ENCODE results near the gene FDCSP.

DNA sequence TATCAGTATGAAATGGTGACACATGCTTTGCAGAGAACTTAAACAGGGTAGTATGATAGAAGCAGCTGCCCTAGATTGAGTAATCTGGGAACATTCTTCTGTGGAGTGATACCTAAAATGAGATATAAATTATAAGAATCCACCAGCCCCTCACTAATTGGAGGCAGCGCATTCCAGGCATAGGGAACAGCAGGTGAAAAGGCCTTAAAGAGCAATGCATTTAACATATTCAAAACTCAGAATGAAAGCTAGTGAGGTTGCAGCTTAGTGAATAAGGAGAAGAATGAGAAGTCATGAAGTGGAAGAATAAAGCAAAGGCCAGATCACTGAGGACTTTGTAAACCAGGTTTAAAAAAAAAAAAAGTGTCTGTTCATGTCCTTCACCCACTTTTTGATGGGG is 35.3 kb upstream of the FDCSP start:
- TF ChIP-seq POLR2A (IDR thresholded peaks at IDR 0.05; ENCODE audit: low read depth), result no peak
- TF ChIP-seq, protein P1, sequence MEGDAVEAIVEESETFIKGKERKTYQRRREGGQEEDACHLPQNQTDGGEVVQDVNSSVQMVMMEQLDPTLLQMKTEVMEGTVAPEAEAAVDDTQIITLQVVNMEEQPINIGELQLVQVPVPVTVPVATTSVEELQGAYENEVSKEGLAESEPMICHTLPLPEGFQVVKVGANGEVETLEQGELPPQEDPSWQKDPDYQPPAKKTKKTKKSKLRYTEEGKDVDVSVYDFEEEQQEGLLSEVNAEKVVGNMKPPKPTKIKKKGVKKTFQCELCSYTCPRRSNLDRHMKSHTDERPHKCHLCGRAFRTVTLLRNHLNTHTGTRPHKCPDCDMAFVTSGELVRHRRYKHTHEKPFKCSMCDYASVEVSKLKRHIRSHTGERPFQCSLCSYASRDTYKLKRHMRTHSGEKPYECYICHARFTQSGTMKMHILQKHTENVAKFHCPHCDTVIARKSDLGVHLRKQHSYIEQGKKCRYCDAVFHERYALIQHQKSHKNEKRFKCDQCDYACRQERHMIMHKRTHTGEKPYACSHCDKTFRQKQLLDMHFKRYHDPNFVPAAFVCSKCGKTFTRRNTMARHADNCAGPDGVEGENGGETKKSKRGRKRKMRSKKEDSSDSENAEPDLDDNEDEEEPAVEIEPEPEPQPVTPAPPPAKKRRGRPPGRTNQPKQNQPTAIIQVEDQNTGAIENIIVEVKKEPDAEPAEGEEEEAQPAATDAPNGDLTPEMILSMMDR (IDR thresholded peaks at IDR 0.05), result no peak
- no peak for TF ChIP-seq EP300 (IDR thresholded peaks at IDR 0.05)
